Body of pancreas (tissue), 4 donors: Measurements from ENCODE around the gene SUGCT. TPM values are rescaled to one million over a fixed set of nuclear protein-coding genes. Genes with fewer than 3 reads are reported as not detected.

Experiments
- ATAC-seq: fragments of 150-250 bp; one replicate; pipeline ENCODE4 v1.9.1; 2016
- DNase-seq, 4 donors: peaks; one replicate each; pipeline ENCODE4 v3.0.0-alpha.2; 2019
- H3K27ac ChIP-seq, 4 donors: fragments of 200-600 bp; sonication (generic); 1 replicate in 3 of 4; 2 replicates in 1 of 4; pipeline versions ENCODE4 v1.5.1 to v1.6.1; 2016 to 2019; ENCODE audit warnings: mild to moderate bottlenecking in 1 of 4, mixed read lengths in 1 of 4, moderate library complexity in 1 of 4
- H3K27me3 ChIP-seq, 2 donors: fragments of 200-600 bp; sonication (generic); one replicate each; pipeline ENCODE4 v1.6.0; 2016; ENCODE audit warnings: mild to moderate bottlenecking in 1 of 2
- H3K36me3 ChIP-seq, 2 donors: fragments of 200-600 bp; sonication (generic); replicated peaks in 1 of 2; 2 replicates each; pipeline ENCODE4 v1.5.1; 2016; ENCODE audit warnings: low read depth in 2 of 2; ENCODE audit not compliant: insufficient read depth in 1 of 2
- H3K4me1 ChIP-seq: fragments of 200-600 bp; sonication (generic); one replicate; pipeline ENCODE4 v1.6.0; 2016
- H3K4me3 ChIP-seq, 2 donors: fragments of 200-600 bp; sonication (generic); 1 replicate in 1 of 2; 2 replicates in 1 of 2; pipeline ENCODE4 v1.5.1; 2016 to 2019
- H3K9me3 ChIP-seq, 3 donors: fragments of 200-600 bp; sonication (generic); 1 replicate in 2 of 3; 2 replicates in 1 of 3; pipeline ENCODE4 v1.5.1; 2016
- POLR2A ChIP-seq, 3 donors: fragments of 450-650 bp; IDR thresholded peaks; one replicate each; pipeline ENCODE4 v1.6.1; 2016; ENCODE audit warnings: antibody characterized with exemption in 3 of 3, mild to moderate bottlenecking in 2 of 3
- WGBS, 2 donors: methylation state at CpG; one replicate each; pipeline ENCODE4 v1.1.5; 2017; 5-methylcytosine and 5-hydroxymethylcytosine counted together
- intact Hi-C: fragments of 100-400 bp; cut with DNase I; formaldehyde crosslinking; loops from one replicate; pipeline ENCODE4 v1.15.1; 2023
- total RNA-seq, 2 donors: library from RNA; depleted of rRNA; stranded (reverse); fragments of >200 nt; gene quantifications; one replicate each; pipeline ENCODE4 v1.1.0, GENCODE V29; 2016
- TF ChIP-seq, protein P1 (sequence below), 7 experiments: fragments of 450-650 bp in 4 of 7; fragments of 200-600 bp in 3 of 7; sonication (generic) in 3 of 7; IDR thresholded peaks; one replicate each; pipeline ENCODE4 v1.5.1; 2016 to 2019; ENCODE audit warnings: antibody characterized with exemption in 7 of 7

The SUGCT gene
- total RNA-seq, 2 donors from 2014 or later = 0.78 to 1.3 TPM

DNA sequence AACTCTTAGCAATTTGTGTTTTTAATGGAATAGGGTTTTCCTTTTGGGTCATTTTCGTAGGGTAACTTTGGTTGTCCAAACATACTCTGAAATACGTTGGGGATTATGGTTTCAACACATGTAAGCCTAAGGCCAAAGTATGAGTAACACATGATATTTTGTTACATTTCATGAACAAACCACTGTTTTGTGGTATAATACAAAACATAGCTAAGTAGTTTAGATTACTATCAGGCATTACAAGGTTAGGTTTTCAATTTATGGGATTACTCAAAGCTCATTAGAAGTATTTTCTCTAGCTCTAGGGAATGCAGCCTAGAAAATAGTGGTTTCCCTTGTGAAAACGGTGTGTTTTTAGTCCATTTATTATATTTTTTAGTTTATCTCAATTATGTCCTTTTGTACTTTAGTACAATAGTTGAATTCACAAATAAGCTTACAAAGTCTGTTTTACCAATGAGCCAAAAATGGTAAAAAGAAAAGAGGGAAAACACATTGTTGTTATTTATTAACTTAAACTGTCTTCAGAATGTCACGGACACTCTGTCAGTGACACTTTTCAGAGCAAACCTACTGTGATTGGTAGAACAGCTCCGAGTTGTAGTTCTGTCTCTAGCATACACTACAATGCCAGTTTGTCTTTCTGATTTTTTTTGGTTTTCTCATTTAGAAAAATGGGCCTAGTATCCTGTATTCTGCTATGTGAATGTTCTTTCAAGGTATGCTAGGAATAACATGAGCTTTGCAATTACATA is 473.7 kb downstream of the SUGCT start:
- Histone ChIP-seq H3K36me3 (no peaks in the 10 kb centered on the region), H3K4me1 (no peaks in the 10 kb centered on the region), H3K27me3 (no peaks in the 10 kb centered on the region), H3K9me3 (no peaks in the 10 kb centered on the region), H3K4me3 (no peak overlapping the region), H3K27ac (no peak overlapping the region)
- DNase-seq (no peak), ATAC-seq (no peak)
- intact Hi-C loops = no loop called here
- TF ChIP-seq POLR2A (IDR thresholded peaks at IDR 0.05) = no peak
- TF ChIP-seq, protein P1, sequence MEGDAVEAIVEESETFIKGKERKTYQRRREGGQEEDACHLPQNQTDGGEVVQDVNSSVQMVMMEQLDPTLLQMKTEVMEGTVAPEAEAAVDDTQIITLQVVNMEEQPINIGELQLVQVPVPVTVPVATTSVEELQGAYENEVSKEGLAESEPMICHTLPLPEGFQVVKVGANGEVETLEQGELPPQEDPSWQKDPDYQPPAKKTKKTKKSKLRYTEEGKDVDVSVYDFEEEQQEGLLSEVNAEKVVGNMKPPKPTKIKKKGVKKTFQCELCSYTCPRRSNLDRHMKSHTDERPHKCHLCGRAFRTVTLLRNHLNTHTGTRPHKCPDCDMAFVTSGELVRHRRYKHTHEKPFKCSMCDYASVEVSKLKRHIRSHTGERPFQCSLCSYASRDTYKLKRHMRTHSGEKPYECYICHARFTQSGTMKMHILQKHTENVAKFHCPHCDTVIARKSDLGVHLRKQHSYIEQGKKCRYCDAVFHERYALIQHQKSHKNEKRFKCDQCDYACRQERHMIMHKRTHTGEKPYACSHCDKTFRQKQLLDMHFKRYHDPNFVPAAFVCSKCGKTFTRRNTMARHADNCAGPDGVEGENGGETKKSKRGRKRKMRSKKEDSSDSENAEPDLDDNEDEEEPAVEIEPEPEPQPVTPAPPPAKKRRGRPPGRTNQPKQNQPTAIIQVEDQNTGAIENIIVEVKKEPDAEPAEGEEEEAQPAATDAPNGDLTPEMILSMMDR (IDR thresholded peaks at IDR 0.05) = no peak
- 70 to 75% methylated on average over 5 of the region's 5 CpGs for WGBS, 2 donors

DNA sequence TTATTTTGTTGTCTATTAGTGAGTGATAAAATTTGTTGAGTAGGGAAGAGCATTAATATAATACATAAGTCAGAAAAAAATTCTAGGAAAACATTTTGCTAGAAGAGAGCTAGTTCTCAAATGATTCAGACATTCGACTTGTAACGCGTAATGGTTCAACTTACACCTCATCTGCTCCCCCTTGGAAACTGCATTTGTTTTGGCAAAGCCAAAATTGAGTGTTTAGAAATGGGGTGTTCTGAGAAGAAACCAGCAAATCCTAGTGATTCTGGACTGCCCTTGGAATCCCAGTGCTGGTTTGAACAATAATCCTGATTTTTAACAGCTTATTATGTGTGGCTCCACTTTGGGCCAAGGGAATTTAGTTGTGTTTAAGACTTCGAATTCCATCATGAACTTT is 475.7 kb downstream of the SUGCT start:
- H3K9me3 ChIP-seq = no peaks in the 10 kb centered on the region
- no peak for ATAC-seq
- intact Hi-C loops = no loop called here
- no peak for DNase-seq
- no peaks in the 10 kb centered on the region for H3K4me1 ChIP-seq
- H3K36me3 ChIP-seq = no peaks in the 10 kb centered on the region
- TF ChIP-seq, protein P1 (IDR thresholded peaks at IDR 0.05) = no peak
- no peak for TF ChIP-seq POLR2A (IDR thresholded peaks at IDR 0.05)
- H3K27me3 ChIP-seq = no peaks in the 10 kb centered on the region
- H3K4me3 ChIP-seq = no peak overlapping the region
- H3K27ac ChIP-seq = no peak overlapping the region
- WGBS, 2 donors = 83 to 84% methylated on average over 4 of the region's 4 CpGs

DNA sequence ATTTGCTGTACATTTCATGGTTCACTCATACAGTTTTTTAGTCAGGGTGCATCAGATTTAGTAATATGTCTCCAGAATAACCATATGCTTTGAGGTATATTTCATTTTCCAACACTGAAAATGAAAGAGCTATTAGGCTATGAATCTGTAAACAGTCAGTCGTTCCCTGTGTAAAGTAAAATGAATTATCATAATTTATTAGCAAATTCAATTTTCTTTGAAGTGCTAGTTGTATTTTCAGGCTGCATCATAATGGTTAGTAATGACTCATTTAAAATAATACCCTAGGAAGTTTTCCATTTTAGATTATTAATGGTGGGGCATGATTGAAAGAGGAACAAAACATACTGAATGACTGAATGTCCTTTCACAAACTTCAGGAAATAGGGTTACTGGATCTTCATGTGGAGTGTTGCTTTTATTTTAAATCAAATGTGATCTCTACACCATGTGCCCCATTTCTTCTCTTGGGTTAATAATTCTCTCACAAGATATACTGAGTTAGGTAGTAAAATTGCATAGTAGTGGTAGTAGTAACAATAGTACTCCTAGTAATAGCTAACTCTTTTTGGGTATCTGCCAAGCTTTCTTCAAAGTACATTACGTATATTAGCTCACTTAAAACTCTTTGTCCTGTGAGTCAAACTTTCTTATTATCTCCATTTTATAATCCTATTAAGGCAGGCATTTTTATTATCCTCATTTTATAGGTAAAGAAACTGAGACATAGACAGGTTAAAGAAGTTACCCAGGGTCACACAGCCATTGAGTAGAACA is 476.5 kb downstream of the SUGCT start:
- intact Hi-C loops = no loop called here
- 58 to 80% methylated on average over 2 of the region's 2 CpGs for WGBS, 2 donors
- no peak for DNase-seq
- no peaks in the 10 kb centered on the region for H3K9me3 ChIP-seq
- no peak overlapping the region for H3K4me3 ChIP-seq
- H3K4me1 ChIP-seq = no peaks in the 10 kb centered on the region
- no peaks in the 10 kb centered on the region for H3K27me3 ChIP-seq
- ATAC-seq = no peak
- no peak overlapping the region for H3K27ac ChIP-seq
- no peak for TF ChIP-seq POLR2A (IDR thresholded peaks at IDR 0.05)
- TF ChIP-seq, protein P1 (IDR thresholded peaks at IDR 0.05) = no peak
- H3K36me3 ChIP-seq = no peaks in the 10 kb centered on the region

DNA sequence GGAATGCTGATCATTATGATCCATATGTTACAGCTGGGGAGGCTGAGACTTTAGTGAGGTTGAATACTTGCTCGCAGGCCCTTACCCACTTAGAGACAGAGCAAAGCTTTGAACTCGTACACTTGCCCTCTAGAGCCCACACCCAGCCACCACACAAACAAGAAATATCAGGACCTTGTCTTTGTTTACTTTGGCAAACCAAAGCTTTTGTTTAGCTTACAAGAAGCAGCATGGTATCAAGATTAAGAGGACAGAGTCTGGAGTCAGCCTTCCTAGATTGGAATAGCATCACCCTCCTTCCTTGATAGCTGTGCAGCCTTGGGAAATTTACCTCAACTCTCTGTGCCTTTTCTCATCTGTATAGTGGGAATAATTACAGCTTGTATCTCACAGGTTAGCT is 477.5 kb downstream of the SUGCT start:
- no peak for TF ChIP-seq POLR2A (IDR thresholded peaks at IDR 0.05)
- TF ChIP-seq, protein P1 (IDR thresholded peaks at IDR 0.05) = no peak
- DNase-seq = no peak
- Histone ChIP-seq H3K4me3 (no peak overlapping the region), H3K27me3 (no peaks in the 10 kb centered on the region), H3K9me3 (no peaks in the 10 kb centered on the region), H3K27ac (no peak overlapping the region), H3K4me1 (no peaks in the 10 kb centered on the region), H3K36me3 (no peaks in the 10 kb centered on the region)
- intact Hi-C loops = no loop called here
- WGBS, 2 donors = 67 to 72% methylated on average over 2 of the region's 2 CpGs
- no peak for ATAC-seq
